Astrocyte (in vitro differentiated cells and primary cell): ENCODE results near the gene ING1.

Source experiments
- CTCF ChIP-seq: IDR thresholded peaks from 2 replicates; pipeline ENCODE4 v1.5.1; 2011; ENCODE audit warnings: low read depth, mild to moderate bottlenecking, inconsistent platforms, low read length, moderate library complexity; ENCODE audit not compliant: insufficient read depth
- EZH2 ChIP-seq: IDR thresholded peaks from 2 replicates; pipeline ENCODE4 v1.6.1; 2012; ENCODE audit warnings: mild to moderate bottlenecking, low read length, inconsistent platforms; ENCODE audit not compliant: insufficient read depth

- TF ChIP-seq EZH2 = no peak
- TF ChIP-seq CTCF = no peak
These were observed 7.5 kb upstream of the ING1 start, which contains the start of gene CARS2 for GRCh38 chr13:110705826-110706569.
